GM12872 (cell line): ENCODE results near the gene NAIF1.

Experiments used
- CTCF ChIP-seq: IDR thresholded peaks from 3 replicates; pipeline ENCODE4 v1.5.1; 2011; ENCODE audit warnings: low read depth, mild to moderate bottlenecking, low read length, moderate library complexity; ENCODE audit not compliant: insufficient read depth

Gene NAIF1

DNA sequence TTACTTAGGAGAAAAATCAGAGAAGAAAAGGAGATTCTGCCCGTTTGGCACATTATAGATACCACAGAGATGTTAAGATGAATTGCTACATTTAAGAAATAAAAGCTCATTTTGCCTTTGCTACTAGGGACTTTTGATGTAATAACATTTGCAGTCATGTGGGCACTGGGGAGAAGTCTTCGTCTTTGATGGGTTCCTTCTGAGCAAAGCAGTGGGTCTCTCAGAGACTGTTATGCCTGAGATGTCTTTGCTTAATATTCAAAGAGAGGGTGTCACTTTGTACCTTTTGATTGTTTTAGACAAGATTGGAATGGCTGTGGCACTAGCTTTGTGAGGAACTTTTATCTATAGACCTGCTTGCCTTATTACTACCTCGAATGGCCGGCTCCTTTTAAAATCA, 25.9 kb upstream of the NAIF1 start:
- TF ChIP-seq CTCF = no peak

- TF ChIP-seq CTCF = no peak
Observed at GRCh38 chr9:128092199-128092977, 25.3 kb upstream of the NAIF1 start.

- TF ChIP-seq CTCF = no peak
Observed at GRCh38 chr9:128091571-128091970, 24.5 kb upstream of the NAIF1 start.

GRCh38 chr9:128091144-128091543, 24.0 kb upstream of the NAIF1 start:
- no peak for TF ChIP-seq CTCF

GRCh38 chr9:128089299-128089698, 22.2 kb upstream of the NAIF1 start:
- TF ChIP-seq CTCF = no peak

DNA sequence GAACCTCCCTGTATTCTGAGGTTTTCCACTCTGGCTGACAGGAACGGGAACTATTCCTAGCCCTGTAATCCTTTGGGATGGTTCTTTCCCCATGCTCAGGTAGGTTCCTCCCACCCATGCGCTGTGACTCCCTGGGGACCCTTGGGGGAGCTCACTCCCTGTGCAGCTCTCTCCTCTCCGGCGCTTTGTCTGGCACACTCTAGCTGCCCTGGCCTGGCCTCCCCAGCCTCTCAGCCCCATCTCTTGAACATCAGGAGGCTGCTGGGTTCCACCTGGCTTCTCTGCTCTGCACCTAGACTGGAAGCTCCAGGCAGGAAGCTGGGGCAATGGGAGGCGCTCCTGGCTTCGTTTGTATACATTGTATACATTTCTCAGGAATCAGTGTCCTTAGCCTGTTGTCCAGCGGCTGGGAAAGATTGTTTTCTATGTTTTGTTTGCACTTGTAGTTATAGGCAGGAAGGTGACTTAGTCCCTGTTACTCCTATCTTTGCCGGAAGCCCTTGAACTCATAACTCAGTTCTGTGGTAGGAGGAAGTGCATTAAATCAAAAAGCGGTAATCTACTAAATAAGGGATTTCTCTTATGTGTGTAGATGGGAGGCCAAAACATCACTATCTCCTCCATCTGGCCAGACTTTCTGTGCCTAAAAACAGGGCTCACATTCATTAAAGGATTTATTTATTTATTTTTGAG, 21.3 kb upstream of the NAIF1 start:
- no peak for TF ChIP-seq CTCF

GRCh38 chr9:128087262-128087661, 20.1 kb upstream of the NAIF1 start:
- no peak for TF ChIP-seq CTCF
